HG02571 (cell line): Measurements from ENCODE around the gene ZBTB20.

Experiments used
- ATAC-seq: cut with Tn5 transposase; IDR thresholded peaks from one replicate; pipeline ENCODE4 v1.9.1; 2021; ENCODE audit warnings: mild to moderate bottlenecking, moderate library complexity; ENCODE audit not compliant: unreplicated experiment

ZBTB20 gene

DNA sequence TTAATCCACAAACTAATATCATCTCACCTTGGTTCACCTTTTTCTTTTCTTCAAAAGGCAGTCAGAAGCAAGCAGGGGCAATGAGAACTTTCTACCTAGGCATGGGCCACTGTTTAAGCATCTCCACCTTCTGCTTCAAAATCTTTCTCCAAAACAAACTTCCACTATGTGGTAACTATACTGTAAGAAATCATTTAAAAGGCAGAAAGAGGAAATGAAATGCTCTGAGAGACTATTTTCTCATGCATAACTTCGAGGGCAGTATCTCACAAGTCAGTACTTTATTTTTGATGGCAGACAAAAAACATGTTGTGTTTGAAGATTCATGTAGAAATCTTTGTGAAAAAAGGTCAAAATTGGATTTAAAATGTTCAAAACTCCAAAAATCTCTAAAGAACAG lies 419.7 kb downstream of the ZBTB20 start:
- ATAC-seq = no peak

DNA sequence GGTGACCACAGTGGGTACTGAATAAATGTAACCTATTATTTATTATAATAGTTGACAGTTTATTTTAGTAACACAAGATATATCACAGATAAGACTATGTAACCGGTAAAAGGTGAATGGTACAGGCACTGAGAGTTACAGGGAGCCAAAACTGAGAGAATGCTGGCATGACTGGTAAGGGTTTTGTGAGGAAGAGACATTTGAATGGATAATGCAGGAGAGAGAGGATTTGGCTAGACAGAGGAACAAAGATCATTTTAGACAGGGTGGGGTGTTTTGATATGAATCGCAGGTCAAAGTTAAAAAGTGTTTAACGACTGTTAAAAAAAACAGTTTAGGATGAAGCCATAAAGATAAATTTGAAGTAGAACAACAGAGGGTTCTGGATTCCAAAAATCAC lies 421.1 kb downstream of the ZBTB20 start:
- ATAC-seq = no peak

DNA sequence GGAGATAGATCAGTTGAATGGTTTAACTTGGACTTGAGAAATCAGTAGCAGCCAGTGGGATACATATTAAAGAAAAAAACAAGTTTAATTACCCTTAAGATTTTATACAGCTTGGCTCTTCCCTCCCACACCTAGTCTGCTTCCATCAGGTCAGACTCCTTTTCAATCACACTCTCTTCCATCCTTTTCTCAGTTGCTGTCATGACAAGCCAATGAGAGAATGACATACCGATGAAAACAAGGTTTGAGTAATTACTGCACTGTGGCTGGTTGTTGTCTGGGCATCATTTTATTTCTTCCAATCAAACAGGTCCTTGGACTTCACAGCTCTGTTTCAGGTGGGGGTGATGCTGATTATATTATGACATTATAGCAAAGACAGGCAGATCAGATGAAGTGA lies 424.6 kb downstream of the ZBTB20 start:
- ATAC-seq = no peak

GRCh38 chr3:114721864-114722263 lies 425.2 kb downstream of the ZBTB20 start:
- ATAC-seq = no peak

GRCh38 chr3:114721209-114721608 lies 425.9 kb downstream of the ZBTB20 start:
- no peak for ATAC-seq

- no peak for ATAC-seq
These were observed 428.2 kb downstream of the ZBTB20 start for GRCh38 chr3:114718898-114719210.

- ATAC-seq = no peak
These were observed 428.8 kb downstream of the ZBTB20 start for GRCh38 chr3:114718071-114718897.

DNA sequence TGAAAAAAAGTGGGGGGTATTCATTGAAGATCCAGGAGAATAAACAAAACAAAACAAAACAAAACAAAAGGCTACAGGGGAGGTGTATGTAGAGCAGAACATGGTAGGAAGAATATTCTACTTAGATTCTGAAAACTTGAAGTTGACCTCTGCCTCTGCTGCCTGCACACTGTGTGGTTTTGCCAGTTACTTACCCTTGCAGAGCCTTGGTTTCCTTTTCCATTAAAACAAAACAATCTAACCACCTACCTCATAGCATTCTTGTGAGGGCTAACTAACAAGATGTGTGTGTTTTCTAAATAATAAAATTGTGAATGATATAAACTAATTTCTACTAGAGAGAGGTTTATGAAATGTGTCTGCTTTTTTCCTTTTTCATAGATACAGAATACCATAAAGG lies 430.2 kb downstream of the ZBTB20 start:
- ATAC-seq = no peak

DNA sequence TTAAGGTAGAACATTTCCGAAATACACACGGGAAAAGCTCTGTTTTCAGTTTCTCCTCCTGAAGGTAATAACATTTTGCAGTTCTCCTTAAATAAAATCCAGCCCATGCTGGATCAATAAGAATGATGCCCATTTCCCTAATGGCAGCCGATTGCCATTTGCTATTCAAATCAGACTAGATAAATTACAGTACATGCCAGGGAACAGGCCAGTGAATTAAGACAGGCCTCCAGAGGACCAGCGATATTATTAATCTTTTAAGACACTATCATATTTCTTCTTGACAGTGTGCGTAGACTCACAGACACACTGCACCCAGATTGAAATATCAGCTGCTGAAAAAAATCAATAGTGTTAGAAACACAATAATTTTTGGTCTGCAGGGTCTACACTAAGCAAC lies 431.0 kb downstream of the ZBTB20 start:
- ATAC-seq = no peak

DNA sequence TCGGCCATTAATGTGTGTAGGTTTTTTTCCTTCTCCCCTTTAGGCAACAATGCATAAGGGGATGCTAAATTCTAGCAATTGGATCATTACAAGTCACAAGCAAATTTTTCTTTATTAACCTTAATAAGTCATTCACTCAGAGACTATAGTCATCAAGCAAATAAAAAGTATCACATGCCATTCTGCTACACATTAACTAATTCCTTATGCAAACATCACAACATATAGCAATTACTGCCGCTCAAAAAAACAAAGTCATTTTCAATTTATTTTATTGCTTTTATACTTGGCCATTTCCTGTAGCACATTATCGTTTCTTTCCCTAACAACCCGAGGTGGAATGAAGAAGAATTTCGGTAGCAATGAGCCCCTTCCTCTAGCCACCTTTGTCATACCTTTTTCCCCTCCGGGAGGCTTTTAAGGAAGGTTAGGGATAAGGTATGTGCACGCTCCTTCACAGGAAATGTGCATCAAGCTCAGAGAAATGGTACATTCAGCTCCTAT lies 432.1 kb downstream of the ZBTB20 start:
- ATAC-seq = no peak

DNA sequence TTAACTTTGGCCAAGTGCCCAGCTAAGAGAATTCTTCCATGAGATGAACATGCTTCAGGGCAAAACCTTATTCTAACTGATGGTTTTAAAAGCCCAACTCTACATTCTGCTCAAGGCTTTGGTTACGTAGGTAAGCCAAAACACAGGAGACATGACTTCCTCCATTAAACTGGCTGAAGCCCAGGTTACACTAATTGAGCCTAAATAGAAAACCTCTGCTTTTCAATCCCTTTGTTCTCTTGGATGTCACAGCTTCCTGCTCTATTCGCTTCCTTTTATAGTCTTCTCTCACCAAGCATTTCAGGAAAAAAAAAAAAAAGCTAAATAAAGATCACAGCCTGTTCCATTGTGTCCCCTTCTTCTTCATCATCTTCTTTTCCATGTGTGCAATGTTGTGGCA lies 432.9 kb downstream of the ZBTB20 start:
- no peak for ATAC-seq

GRCh38 chr3:114712728-114713492 lies 434.2 kb downstream of the ZBTB20 start:
- no peak for ATAC-seq

GRCh38 chr3:114711321-114711886 lies 435.7 kb downstream of the ZBTB20 start:
- ATAC-seq = no peak

- no peak for ATAC-seq
These were observed 438.0 kb downstream of the ZBTB20 start for GRCh38 chr3:114709102-114709501.

DNA sequence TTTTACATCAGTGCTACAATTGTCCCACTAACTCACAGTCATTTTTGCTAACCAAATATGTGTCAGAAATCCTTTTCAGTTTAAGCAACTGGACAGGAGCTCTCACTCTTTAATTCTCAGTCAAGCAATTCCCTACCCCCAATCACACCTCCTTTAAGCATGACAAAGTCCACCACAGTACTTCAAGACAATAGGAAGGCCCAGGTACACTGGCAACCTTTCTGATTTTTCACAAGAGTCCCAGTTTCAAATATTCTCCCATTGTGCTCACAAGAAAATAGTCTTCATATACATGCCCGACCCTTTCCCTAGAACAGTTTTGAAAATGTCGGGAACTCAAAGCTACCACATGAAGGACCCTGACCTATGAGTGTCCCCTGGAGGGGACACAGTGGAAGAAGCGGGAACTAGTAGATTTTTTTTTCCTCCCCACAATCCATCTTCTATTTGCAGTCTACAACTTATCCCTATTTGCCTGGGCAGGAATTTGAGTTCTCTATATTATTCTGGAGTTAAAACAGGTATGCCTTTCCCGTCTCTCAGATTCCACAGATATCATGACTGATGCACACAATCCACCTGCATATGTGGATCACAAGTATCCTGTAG lies 439.7 kb downstream of the ZBTB20 start:
- ATAC-seq = no peak

- no peak for ATAC-seq
These were observed 440.4 kb downstream of the ZBTB20 start for GRCh38 chr3:114706591-114707232.

DNA sequence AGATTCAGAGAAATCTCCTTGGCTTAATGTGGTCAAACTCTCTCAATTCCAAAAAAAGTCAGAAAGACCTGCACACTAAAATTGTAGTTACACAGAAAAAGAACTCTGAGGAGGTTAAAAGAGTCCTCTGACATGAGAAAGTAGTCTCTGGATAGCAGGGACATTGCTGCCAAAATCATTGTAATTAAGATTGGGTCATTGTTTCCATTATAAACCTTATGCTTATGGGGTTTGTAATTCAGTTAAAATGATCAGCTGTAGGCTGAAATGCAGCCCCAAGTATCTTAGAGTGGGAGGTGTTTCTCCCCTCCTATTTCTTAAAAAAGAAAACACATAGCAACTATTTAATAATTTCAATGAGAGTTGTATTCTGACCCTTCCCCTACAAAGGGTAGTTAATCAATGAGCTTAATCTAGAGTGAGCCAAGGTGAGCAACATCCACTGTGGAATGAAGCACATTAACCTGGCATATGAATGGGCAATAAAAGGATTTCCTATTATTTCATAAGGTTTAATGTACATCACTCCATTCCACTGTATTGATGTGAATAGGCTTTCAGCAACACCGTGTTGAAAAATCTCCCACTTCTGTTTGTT lies 446.4 kb downstream of the ZBTB20 start:
- ATAC-seq = no peak

- ATAC-seq = no peak
These were observed 448.7 kb downstream of the ZBTB20 start for GRCh38 chr3:114698146-114699105.

DNA sequence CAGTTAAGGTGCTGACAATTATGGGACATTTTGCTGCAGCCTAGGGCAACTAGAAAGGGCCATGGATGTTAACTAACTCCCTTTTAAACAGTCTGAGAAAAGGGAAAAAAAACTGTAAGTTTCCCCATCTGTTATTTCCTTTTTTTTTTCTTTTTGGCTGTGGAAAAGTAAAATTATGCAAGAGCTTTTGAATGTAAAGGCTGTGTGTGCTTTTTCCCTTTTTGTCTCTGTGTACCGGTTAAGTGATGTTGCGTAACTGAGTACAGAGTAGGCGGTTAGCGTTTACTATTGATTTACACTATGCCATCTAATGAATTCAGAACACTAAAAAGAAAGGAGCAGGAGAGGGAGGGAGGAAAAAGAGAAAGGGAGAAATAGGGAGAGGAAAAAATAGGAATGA lies 449.7 kb downstream of the ZBTB20 start:
- ATAC-seq = no peak
